Esophagus (tissue), 2 donors: ENCODE measurements around the gene EXOC6B. TPM values are rescaled to one million over a fixed set of nuclear protein-coding genes. Genes with fewer than 3 reads are reported as not detected.

Source experiments
- H3K27ac ChIP-seq, 2 donors: one replicate each; pipeline ENCODE4 v1.5.1; 2013; ENCODE audit warnings: low read depth in 2 of 2, mild to moderate bottlenecking in 2 of 2, inconsistent platforms in 1 of 2, low read length in 1 of 2, moderate library complexity in 1 of 2
- H3K27me3 ChIP-seq, 2 donors: one replicate each; pipeline ENCODE4 v1.6.1; 2013; ENCODE audit warnings: low read length in 2 of 2, control low read depth in 1 of 2, mild to moderate bottlenecking in 1 of 2; ENCODE audit not compliant: insufficient read depth in 2 of 2, control insufficient read depth in 1 of 2
- H3K36me3 ChIP-seq, 2 donors: one replicate each; pipeline ENCODE4 v1.6.1; 2013; ENCODE audit warnings: low read length in 1 of 2; ENCODE audit not compliant: control insufficient read depth in 2 of 2, insufficient read depth in 2 of 2
- H3K4me1 ChIP-seq, 2 donors: one replicate each; pipeline ENCODE4 v1.6.1; 2013; ENCODE audit warnings: low read length in 1 of 2; ENCODE audit not compliant: control insufficient read depth in 2 of 2, insufficient read depth in 2 of 2
- H3K4me3 ChIP-seq, 2 donors: one replicate each; pipeline ENCODE4 v1.5.1; 2013; ENCODE audit warnings: low read length in 2 of 2, mild to moderate bottlenecking in 2 of 2, low read depth in 1 of 2, moderate library complexity in 1 of 2
- H3K9me3 ChIP-seq, 2 donors: one replicate each; pipeline ENCODE4 v1.6.1; 2013; ENCODE audit warnings: mild to moderate bottlenecking in 2 of 2, low read depth in 1 of 2, low read length in 1 of 2, moderate library complexity in 1 of 2; ENCODE audit not compliant: control insufficient read depth in 2 of 2, insufficient read depth in 1 of 2
- WGBS, 2 donors: extraction: QIAGEN DNeasy Blood & Tissue Kit; methylation state at CpG; one replicate each; pipeline ENCODE4 v1.1.7; 2013; 5-methylcytosine and 5-hydroxymethylcytosine counted together
- polyA plus RNA-seq, 2 donors: library from polyadenylated mRNA; stranded (reverse); fragments of 200-250 nt; gene quantifications; one replicate each; pipeline ENCODE4 v1.2.3, GENCODE V29; 2013
- donor health status: healthy with polysubstance abuse.
- donor health status: Bipolar disorder and iron deficiency.

The EXOC6B gene
- polyA plus RNA-seq, 2 donors: 6.0 to 8.4 TPM

- Histone ChIP-seq H3K36me3 (no peaks in the 10 kb centered on the region), H3K27me3 (no peaks in the 10 kb centered on the region), H3K27ac (no peak overlapping the region), H3K9me3 (no peaks in the 10 kb centered on the region), H3K4me1 (no peaks in the 10 kb centered on the region), H3K4me3 (no peak overlapping the region)
- 85 to 90% methylated on average over 3 of the region's 3 CpGs for WGBS, 2 donors
Measured at GRCh38 chr2:72326759-72327158, 499.1 kb downstream of the EXOC6B start.

GRCh38 chr2:72325592-72326422 lies 500.0 kb downstream of the EXOC6B start:
- Histone ChIP-seq H3K36me3 (no peaks in the 10 kb centered on the region), H3K4me3 (no peak overlapping the region), H3K27ac (no peak overlapping the region), H3K4me1 (no peaks in the 10 kb centered on the region), H3K9me3 (no peaks in the 10 kb centered on the region), H3K27me3 (no peaks in the 10 kb centered on the region)
- WGBS, 2 donors: 78 to 81% methylated on average over 8 of the region's 8 CpGs

GRCh38 chr2:72316774-72317173 lies 509.1 kb downstream of the EXOC6B start:
- Histone ChIP-seq H3K4me3 (no peak overlapping the region), H3K36me3 (no peaks in the 10 kb centered on the region), H3K27me3 (no peaks in the 10 kb centered on the region), H3K9me3 (no peaks in the 10 kb centered on the region), H3K27ac (no peak overlapping the region), H3K4me1 (no peaks in the 10 kb centered on the region)

- Histone ChIP-seq H3K4me3 (no peak overlapping the region), H3K27ac (no peak overlapping the region), H3K4me1 (no peaks in the 10 kb centered on the region), H3K9me3 (no peaks in the 10 kb centered on the region), H3K27me3 (no peaks in the 10 kb centered on the region), H3K36me3 (peaks cover 0 to 2% of the 10 kb centered on the region in 2 donors)
- 89 to 93% methylated on average over 9 of the region's 9 CpGs for WGBS, 2 donors
Measured at GRCh38 chr2:72300147-72300684, 525.6 kb downstream of the EXOC6B start.

GRCh38 chr2:72293620-72294019 lies 532.2 kb downstream of the EXOC6B start:
- no peaks in the 10 kb centered on the region for H3K27me3 ChIP-seq
- H3K4me3 ChIP-seq: no peak overlapping the region
- H3K4me1 ChIP-seq: no peaks in the 10 kb centered on the region
- no peaks in the 10 kb centered on the region for H3K9me3 ChIP-seq
- WGBS, 2 donors: 33 to 46% methylated on average over 1 of the region's 1 CpG
- no peak overlapping the region for H3K27ac ChIP-seq
- H3K36me3 ChIP-seq: no peaks in the 10 kb centered on the region

- Histone ChIP-seq H3K4me3 (no peak overlapping the region), H3K27me3 (no peaks in the 10 kb centered on the region), H3K4me1 (no peaks in the 10 kb centered on the region), H3K27ac (no peak overlapping the region), H3K9me3 (no peaks in the 10 kb centered on the region), H3K36me3 (no peaks in the 10 kb centered on the region)
- 93 to 100% methylated on average over 1 of the region's 1 CpG for WGBS, 2 donors
Measured at GRCh38 chr2:72292433-72292832, 533.4 kb downstream of the EXOC6B start.

GRCh38 chr2:72291059-72291458 lies 534.8 kb downstream of the EXOC6B start:
- Histone ChIP-seq H3K9me3 (no peaks in the 10 kb centered on the region), H3K27me3 (no peaks in the 10 kb centered on the region), H3K4me1 (no peaks in the 10 kb centered on the region), H3K27ac (no peak overlapping the region), H3K36me3 (no peaks in the 10 kb centered on the region), H3K4me3 (no peak overlapping the region)
- WGBS, 2 donors: 46% methylated on average over 4 of the region's 4 CpGs

- no peaks in the 10 kb centered on the region for H3K4me1 ChIP-seq
- no peak overlapping the region for H3K4me3 ChIP-seq
- 86 to 92% methylated on average over 3 of the region's 3 CpGs for WGBS, 2 donors
- no peaks in the 10 kb centered on the region for H3K36me3 ChIP-seq
- H3K27ac ChIP-seq: no peak overlapping the region
- H3K27me3 ChIP-seq: no peaks in the 10 kb centered on the region
- no peaks in the 10 kb centered on the region for H3K9me3 ChIP-seq
Measured at GRCh38 chr2:72289736-72290135, 536.1 kb downstream of the EXOC6B start.

GRCh38 chr2:72289283-72289682 lies 536.5 kb downstream of the EXOC6B start:
- WGBS, 2 donors: 88 to 90% methylated on average over 2 of the region's 2 CpGs
- Histone ChIP-seq H3K4me3 (no peak overlapping the region), H3K4me1 (no peaks in the 10 kb centered on the region), H3K9me3 (no peaks in the 10 kb centered on the region), H3K27me3 (no peaks in the 10 kb centered on the region), H3K36me3 (no peaks in the 10 kb centered on the region), H3K27ac (no peak overlapping the region)

GRCh38 chr2:72278046-72278445 lies 547.8 kb downstream of the EXOC6B start:
- H3K27me3 ChIP-seq: no peaks in the 10 kb centered on the region
- H3K36me3 ChIP-seq: no peaks in the 10 kb centered on the region
- H3K27ac ChIP-seq: no peak overlapping the region

More at GRCh38 chr2:72278046-72278445, 547.8 kb downstream of the EXOC6B start:
- no peaks in the 10 kb centered on the region for H3K9me3 ChIP-seq
- H3K4me3 ChIP-seq: no peak overlapping the region
- no peaks in the 10 kb centered on the region for H3K4me1 ChIP-seq
